ENCODE results near the gene GABRR2. TPM values are rescaled to one million over a fixed set of nuclear protein-coding genes. Genes with fewer than 3 reads are reported as not detected.

GABRR2 gene
- total and polyA plus RNA-seq, 4 donors = 0.10 to 1.7 (median 0.35) TPM

- peak overlapping the region in 1 of 3 donors; percentile 3 for H3K4me3 ChIP-seq (ENCODE audit: low read depth in 1 of 3, low read length in 3 of 3)
- WGBS = 57% methylated on average over 4 of the region's 4 CpGs
- H3K27ac ChIP-seq (ENCODE audit: low read depth in 1 of 2, low read length in 2 of 2) = peak overlapping the region; percentile 73 to 97
- H3K27me3 ChIP-seq (ENCODE audit: control insufficient read depth in 4 of 4, insufficient read depth in 4 of 4, low read length in 3 of 4) = no peaks in the 10 kb centered on the region
- peaks cover 10 to 34% (median 18%) of the 10 kb centered on the region in 4 donors for H3K4me1 ChIP-seq (ENCODE audit: control insufficient read depth in 4 of 4, insufficient read depth in 4 of 4, low read length in 3 of 4)
- H3K9ac ChIP-seq (ENCODE audit: low read depth in 1 of 2, low read length in 2 of 2) = peak overlapping the region; percentile 10 to 94
- no peaks in the 10 kb centered on the region for H3K9me3 ChIP-seq (ENCODE audit: control insufficient read depth in 4 of 4, low read length in 3 of 4)
- TF ChIP-seq NR2F2 (IDR thresholded peaks at IDR 0.05) (peak; percentile 20), HNF4G (IDR thresholded peaks at IDR 0.05) (no peak), CTCF (IDR thresholded peaks at IDR 0.05; ENCODE audit: low read depth, low read length, missing input control) (no peak), RXRA (IDR thresholded peaks at IDR 0.05) (peak in 1 of 2 donors; percentile 46), MAX (IDR thresholded peaks at IDR 0.05) (peak; percentile 22)
- DNase-seq (ENCODE audit: low spot score) = no peak
- no peaks in the 10 kb centered on the region for H3K36me3 ChIP-seq (ENCODE audit: control insufficient read depth in 4 of 4, insufficient read depth in 3 of 4, low read depth in 1 of 4, low read length in 3 of 4)
These were observed 35.3 kb upstream of the GABRR2 start for GRCh38 chr6:89350281-89350966.

GRCh38 chr6:89348372-89348771 lies 33.3 kb upstream of the GABRR2 start:
- Histone ChIP-seq H3K4me1 (ENCODE audit: control insufficient read depth in 4 of 4, insufficient read depth in 4 of 4, low read length in 3 of 4) (peaks cover 10 to 38% (median 18%) of the 10 kb centered on the region in 4 donors), H3K27me3 (ENCODE audit: control insufficient read depth in 4 of 4, insufficient read depth in 4 of 4, low read length in 3 of 4) (no peaks in the 10 kb centered on the region), H3K9ac (ENCODE audit: low read depth in 1 of 2, low read length in 2 of 2) (no peak overlapping the region), H3K36me3 (ENCODE audit: control insufficient read depth in 4 of 4, insufficient read depth in 3 of 4, low read depth in 1 of 4, low read length in 3 of 4) (no peaks in the 10 kb centered on the region), H3K4me3 (ENCODE audit: low read depth in 1 of 3, low read length in 3 of 3) (no peak overlapping the region), H3K27ac (ENCODE audit: low read depth in 1 of 2, low read length in 2 of 2) (no peak overlapping the region), H3K9me3 (ENCODE audit: control insufficient read depth in 4 of 4, low read length in 3 of 4) (no peaks in the 10 kb centered on the region)
- no peak for TF ChIP-seq HNF4G (IDR thresholded peaks at IDR 0.05)
- no peak for TF ChIP-seq GABPA (IDR thresholded peaks at IDR 0.05 in 1 of 2, conservative IDR thresholded peaks at IDR 0.05 in 1 of 2)
- TF ChIP-seq REST (IDR thresholded peaks at IDR 0.05) = no peak
- no peak for TF ChIP-seq ZBTB33 (IDR thresholded peaks at IDR 0.05)
- TF ChIP-seq FOXA1 (IDR thresholded peaks at IDR 0.05) = no peak
- no peak for TF ChIP-seq HNF4A (conservative IDR thresholded peaks at IDR 0.05)
- no peak for TF ChIP-seq TAF1 (conservative IDR thresholded peaks at IDR 0.05)
- TF ChIP-seq EGR1 (IDR thresholded peaks at IDR 0.05; ENCODE audit: low read depth in 2 of 2) = no peak
- no peak for TF ChIP-seq NR2F2 (IDR thresholded peaks at IDR 0.05)
- TF ChIP-seq FOXA2 (IDR thresholded peaks at IDR 0.05) = no peak
- TF ChIP-seq YY1 (IDR thresholded peaks at IDR 0.05) = no peak
- no peak for TF ChIP-seq RAD21 (IDR thresholded peaks at IDR 0.05)
- no peak for TF ChIP-seq RXRA (IDR thresholded peaks at IDR 0.05)
- TF ChIP-seq CTCF (IDR thresholded peaks at IDR 0.05; ENCODE audit: low read depth, low read length, missing input control) = no peak
- no peak for DNase-seq (ENCODE audit: low spot score)
- WGBS = 97% methylated on average over 1 of the region's 1 CpG
